NB4 (cell line): ENCODE data around the gene CLSTN2.

Experiments used
- DNase-seq: peaks from one replicate; pipeline ENCODE4 v3.0.0; 2010; ENCODE audit warnings: low read depth
- H3K4me3 ChIP-seq: one replicate; pipeline ENCODE4 v1.5.1; 2011; ENCODE audit warnings: mild to moderate bottlenecking, low read depth, low read length, moderate library complexity
- MYC ChIP-seq: IDR thresholded peaks from 2 replicates; pipeline ENCODE4 v1.6.1; 2011; ENCODE audit warnings: low read depth, low read length
- POLR2A ChIP-seq: IDR thresholded peaks from 2 replicates; pipeline ENCODE4 v1.6.1; 2011; ENCODE audit warnings: mild to moderate bottlenecking; ENCODE audit not compliant: insufficient read length; ENCODE audit errors: extremely low read depth
- TF ChIP-seq, protein P1 (sequence below): IDR thresholded peaks from one replicate; pipeline ENCODE4 v1.5.1; 2012; ENCODE audit warnings: low read depth, low read length
- TF ChIP-seq, protein P2 (sequence below): IDR thresholded peaks from 2 replicates; pipeline ENCODE4 v1.6.1; 2011; ENCODE audit warnings: low read depth, low read length

Gene CLSTN2

DNA sequence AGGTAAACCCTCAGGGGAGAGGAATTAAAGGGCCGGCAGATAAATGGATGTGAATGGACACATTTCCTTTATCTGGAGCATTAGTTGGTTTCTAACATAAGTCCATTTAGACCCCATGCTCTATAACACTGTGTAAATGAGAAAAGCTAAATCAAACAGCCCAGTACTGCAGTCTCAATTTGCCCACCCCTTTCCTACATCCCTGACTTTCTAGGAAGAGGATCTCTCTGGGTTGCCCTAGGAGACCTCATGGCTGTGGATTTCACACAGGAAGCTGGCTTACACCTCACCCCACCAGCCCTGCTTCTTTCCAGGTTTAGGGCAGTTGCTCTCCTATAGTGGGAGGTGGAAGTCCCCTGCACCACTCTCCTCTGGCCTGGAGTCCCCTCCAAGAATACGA lies 126.2 kb downstream of the CLSTN2 start:
- H3K4me3 ChIP-seq = no peak overlapping the region
- DNase-seq = no peak
- TF ChIP-seq, protein P1, sequence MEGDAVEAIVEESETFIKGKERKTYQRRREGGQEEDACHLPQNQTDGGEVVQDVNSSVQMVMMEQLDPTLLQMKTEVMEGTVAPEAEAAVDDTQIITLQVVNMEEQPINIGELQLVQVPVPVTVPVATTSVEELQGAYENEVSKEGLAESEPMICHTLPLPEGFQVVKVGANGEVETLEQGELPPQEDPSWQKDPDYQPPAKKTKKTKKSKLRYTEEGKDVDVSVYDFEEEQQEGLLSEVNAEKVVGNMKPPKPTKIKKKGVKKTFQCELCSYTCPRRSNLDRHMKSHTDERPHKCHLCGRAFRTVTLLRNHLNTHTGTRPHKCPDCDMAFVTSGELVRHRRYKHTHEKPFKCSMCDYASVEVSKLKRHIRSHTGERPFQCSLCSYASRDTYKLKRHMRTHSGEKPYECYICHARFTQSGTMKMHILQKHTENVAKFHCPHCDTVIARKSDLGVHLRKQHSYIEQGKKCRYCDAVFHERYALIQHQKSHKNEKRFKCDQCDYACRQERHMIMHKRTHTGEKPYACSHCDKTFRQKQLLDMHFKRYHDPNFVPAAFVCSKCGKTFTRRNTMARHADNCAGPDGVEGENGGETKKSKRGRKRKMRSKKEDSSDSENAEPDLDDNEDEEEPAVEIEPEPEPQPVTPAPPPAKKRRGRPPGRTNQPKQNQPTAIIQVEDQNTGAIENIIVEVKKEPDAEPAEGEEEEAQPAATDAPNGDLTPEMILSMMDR = no peak
- TF ChIP-seq MYC (no peak), POLR2A (no peak)
- TF ChIP-seq, protein P2, sequence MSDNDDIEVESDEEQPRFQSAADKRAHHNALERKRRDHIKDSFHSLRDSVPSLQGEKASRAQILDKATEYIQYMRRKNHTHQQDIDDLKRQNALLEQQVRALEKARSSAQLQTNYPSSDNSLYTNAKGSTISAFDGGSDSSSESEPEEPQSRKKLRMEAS = no peak

DNA sequence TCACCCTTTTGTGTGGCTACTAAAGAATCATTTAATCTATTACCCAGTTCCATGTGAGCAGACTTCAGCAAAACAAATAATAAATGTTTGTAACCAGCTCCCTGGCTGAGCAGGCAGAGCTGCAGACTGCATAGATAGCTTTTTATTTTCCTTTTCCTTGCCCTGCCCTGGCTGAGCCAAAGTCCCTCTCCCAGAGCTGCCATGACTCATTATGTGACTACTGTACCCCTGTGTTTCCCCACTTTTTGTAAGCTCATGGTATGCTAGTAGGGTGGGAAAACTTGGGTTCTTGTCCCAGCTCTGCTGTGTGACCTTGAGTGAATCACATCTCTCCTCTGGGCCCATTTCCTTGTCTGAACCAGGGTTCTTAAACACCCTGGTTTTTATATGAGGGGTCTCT lies 127.5 kb downstream of the CLSTN2 start:
- H3K4me3 ChIP-seq = no peak overlapping the region
- no peak for DNase-seq
- TF ChIP-seq, protein P2 = no peak
- no peak for TF ChIP-seq POLR2A
- TF ChIP-seq, protein P1 = no peak
- no peak for TF ChIP-seq MYC

DNA sequence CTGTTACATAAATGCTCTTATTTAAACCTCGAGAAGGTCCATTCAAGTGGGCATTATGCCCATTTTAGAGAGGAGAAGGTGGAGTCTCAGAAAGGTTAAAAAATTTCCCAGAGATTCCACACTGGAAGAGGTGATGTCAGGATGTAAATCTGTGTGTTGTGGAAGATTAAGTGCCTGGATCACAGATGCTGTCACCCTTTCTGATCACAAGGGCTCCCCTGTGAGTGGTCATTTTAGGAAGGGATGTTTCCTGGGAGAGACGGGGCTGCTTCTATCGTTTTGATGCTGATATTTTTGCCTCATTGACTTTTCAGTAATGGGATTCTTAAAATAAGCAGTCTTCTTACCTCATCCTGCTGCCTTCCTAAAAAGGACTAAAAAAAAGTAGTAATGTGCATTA lies 132.5 kb downstream of the CLSTN2 start:
- H3K4me3 ChIP-seq = no peak overlapping the region
- no peak for DNase-seq
- TF ChIP-seq, protein P2 = no peak
- TF ChIP-seq MYC = no peak
- TF ChIP-seq, protein P1 = no peak

DNA sequence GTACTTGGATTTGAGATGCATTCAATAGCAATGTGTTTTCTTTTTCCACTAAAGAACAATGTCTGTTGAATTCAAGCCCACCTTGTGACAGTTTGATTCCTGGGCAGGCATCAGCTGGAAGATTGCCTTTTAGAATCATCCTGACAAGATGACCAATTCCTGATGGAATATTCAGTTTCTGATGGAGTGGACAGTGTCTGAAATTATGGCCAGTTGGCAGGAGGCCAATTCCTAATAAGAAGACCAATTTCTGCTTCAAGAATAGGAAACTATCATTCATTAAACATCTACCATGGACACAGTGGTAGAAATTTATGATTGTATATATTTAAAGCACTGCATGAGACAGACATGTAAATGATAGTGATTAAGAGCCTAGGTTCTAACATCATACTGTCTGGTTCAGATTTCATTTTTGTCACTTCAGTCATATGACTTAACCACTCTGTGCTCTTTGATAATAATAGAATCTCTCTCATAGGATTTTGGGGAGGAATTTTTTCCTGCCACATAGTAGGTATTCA lies 133.6 kb downstream of the CLSTN2 start:
- no peak for DNase-seq
- no peak overlapping the region for H3K4me3 ChIP-seq
- TF ChIP-seq, protein P2 = no peak
- TF ChIP-seq POLR2A (no peak), MYC (no peak)
- TF ChIP-seq, protein P1 = no peak

DNA sequence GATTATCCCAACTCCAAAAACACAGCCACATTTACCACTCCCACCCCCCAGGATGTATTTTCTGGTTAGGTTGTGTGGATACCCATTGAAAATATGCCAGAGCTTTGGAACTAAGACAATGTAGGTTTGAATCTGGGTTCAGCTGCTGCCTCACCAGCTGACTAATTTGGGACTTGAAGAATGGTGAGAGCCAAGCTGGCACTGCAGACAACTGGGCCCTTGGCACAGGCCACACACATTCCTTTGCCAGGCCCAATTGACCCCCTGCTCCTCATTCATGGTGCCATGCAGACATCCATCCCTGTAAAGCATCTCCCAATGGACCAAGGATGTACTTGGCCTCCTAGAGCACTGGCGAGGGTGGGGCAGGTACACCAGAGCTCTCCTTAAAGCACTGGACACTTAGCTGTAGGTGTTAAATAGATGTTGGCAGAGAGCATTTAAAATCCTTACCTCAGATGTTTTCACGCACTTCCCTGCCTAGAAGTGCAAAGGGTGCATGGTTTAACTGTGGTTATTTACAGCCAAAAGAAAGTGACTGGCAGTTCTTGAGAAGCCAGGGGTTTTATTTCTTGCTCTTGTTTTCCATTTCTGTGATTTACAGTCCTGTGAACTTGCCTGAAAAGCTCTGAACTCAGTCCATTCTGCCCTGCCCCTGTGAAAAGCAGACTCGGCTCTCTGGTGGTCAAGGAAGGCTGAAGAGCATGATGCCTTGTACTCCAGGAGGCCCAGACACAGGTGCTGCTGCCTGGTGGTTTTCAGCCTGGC lies 138.5 kb downstream of the CLSTN2 start:
- no peak for DNase-seq
- TF ChIP-seq, protein P2 = no peak
- TF ChIP-seq MYC = no peak
- no peak for TF ChIP-seq POLR2A
- TF ChIP-seq, protein P1 = no peak
- H3K4me3 ChIP-seq = no peak overlapping the region
